Measurements from ENCODE around the gene LINC00237. TPM values are rescaled to one million over a fixed set of nuclear protein-coding genes. Genes with fewer than 3 reads are reported as not detected.

Gene LINC00237
- polyA plus RNA-seq, 1 experiment, result not detected

GRCh38 chr20:21067255-21067654 lies 38.9 kb downstream of the LINC00237 start:
- no peak for TF ChIP-seq CTCF (IDR thresholded peaks at IDR 0.05; ENCODE audit: low read depth, low read length)
- no peak for DNase-seq (ENCODE audit: low read depth, low spot score)

GRCh38 chr20:21064924-21065323 lies 41.2 kb downstream of the LINC00237 start:
- H3K27me3 ChIP-seq (ENCODE audit: control insufficient read depth, insufficient read depth, low read length), result no peaks in the 10 kb centered on the region
- no peak for TF ChIP-seq CTCF (IDR thresholded peaks at IDR 0.05; ENCODE audit: low read depth, low read length)
- DNase-seq (ENCODE audit: low read depth, low spot score), result no peak
- POLR2A ChIA-PET, result no interaction called here
- no peaks in the 10 kb centered on the region for H3K9me3 ChIP-seq (ENCODE audit: control insufficient read depth, insufficient read depth, low read length)
- H3K27ac ChIP-seq (ENCODE audit: low read depth, low read length), result no peak overlapping the region
- CTCF ChIA-PET, result no interaction called here
- no peak overlapping the region for H3K4me3 ChIP-seq (ENCODE audit: low read depth, low read length)

More at GRCh38 chr20:21067255-21067654, 38.9 kb downstream of the LINC00237 start:
- H3K27me3 ChIP-seq (ENCODE audit: control insufficient read depth, insufficient read depth, low read length), result no peaks in the 10 kb centered on the region
- ChIA-PET CTCF (no interaction called here), POLR2A (no interaction called here)
- no peaks in the 10 kb centered on the region for H3K9me3 ChIP-seq (ENCODE audit: control insufficient read depth, insufficient read depth, low read length)
- no peak overlapping the region for H3K4me3 ChIP-seq (ENCODE audit: low read depth, low read length)
- no peak overlapping the region for H3K27ac ChIP-seq (ENCODE audit: low read depth, low read length)

- ChIA-PET POLR2A (no interaction called here), CTCF (no interaction called here)
- no peak for TF ChIP-seq CTCF (IDR thresholded peaks at IDR 0.05; ENCODE audit: low read depth, low read length)
- H3K9me3 ChIP-seq (ENCODE audit: control insufficient read depth, insufficient read depth, low read length), result no peaks in the 10 kb centered on the region
- no peak for DNase-seq (ENCODE audit: low read depth, low spot score)
- H3K27ac ChIP-seq (ENCODE audit: low read depth, low read length), result no peak overlapping the region
- H3K27me3 ChIP-seq (ENCODE audit: control insufficient read depth, insufficient read depth, low read length), result no peaks in the 10 kb centered on the region
- H3K4me3 ChIP-seq (ENCODE audit: low read depth, low read length), result no peak overlapping the region
Observed at GRCh38 chr20:21063276-21063675, 42.9 kb downstream of the LINC00237 start.

- POLR2A ChIA-PET, result no interaction called here
- no peak for DNase-seq (ENCODE audit: low read depth, low spot score)
- Histone ChIP-seq H3K9me3 (ENCODE audit: control insufficient read depth, insufficient read depth, low read length) (no peaks in the 10 kb centered on the region), H3K27me3 (ENCODE audit: control insufficient read depth, insufficient read depth, low read length) (no peaks in the 10 kb centered on the region), H3K27ac (ENCODE audit: low read depth, low read length) (no peak overlapping the region), H3K4me3 (ENCODE audit: low read depth, low read length) (no peak overlapping the region)
- CTCF ChIA-PET, result interaction anchor here (1.3 kb wide), 1 partner anchor 452 kb away, joined by 6 read pairs; no protein-coding TSS in a partner anchor
- no peak for TF ChIP-seq CTCF (IDR thresholded peaks at IDR 0.05; ENCODE audit: low read depth, low read length)
Observed at GRCh38 chr20:21053002-21053762, 53.0 kb downstream of the LINC00237 start.

GRCh38 chr20:21052686-21053001 lies 53.5 kb downstream of the LINC00237 start:
- Histone ChIP-seq H3K27me3 (ENCODE audit: control insufficient read depth, insufficient read depth, low read length) (no peaks in the 10 kb centered on the region), H3K4me3 (ENCODE audit: low read depth, low read length) (no peak overlapping the region), H3K27ac (ENCODE audit: low read depth, low read length) (no peak overlapping the region), H3K9me3 (ENCODE audit: control insufficient read depth, insufficient read depth, low read length) (no peaks in the 10 kb centered on the region)
- DNase-seq (ENCODE audit: low read depth, low spot score), result no peak
- POLR2A ChIA-PET, result no interaction called here
- TF ChIP-seq CTCF (IDR thresholded peaks at IDR 0.05; ENCODE audit: low read depth, low read length), result no peak
- CTCF ChIA-PET, result no interaction called here

All from AG04450 (cell line).